SK-N-SH (cell line): ENCODE data around the gene UNC13D. TPM values are rescaled to one million over a fixed set of nuclear protein-coding genes. Genes with fewer than 3 reads are reported as not detected.

Experiments used
- CTCF ChIA-PET: fragments of 300-600, 350-600 bp; formaldehyde crosslinking; extraction: SDS; loops from one replicate; lab custom pipeline; 2021; lab: Yijun Ruan, JAX
- POLR2A ChIA-PET: fragments of 350-600 bp; sonication (Branson Sonifier 250); formaldehyde crosslinking; extraction: SDS; loops from one replicate; lab custom pipeline; 2020; ENCODE audit warnings: antibody characterized with exemption, inconsistent platforms; lab: Yijun Ruan, JAX
- DNase-seq: peaks from one replicate; pipeline ENCODE4 v3.0.0; 2012
- H2AFZ ChIP-seq: fragments of 200-600 bp; sonication (generic); 2 replicates; pipeline ENCODE4 v1.8.1; 2016; ENCODE audit warnings: antibody characterized with exemption, mild to moderate bottlenecking, low read depth
- H3F3A ChIP-seq: fragments of 200-600 bp; sonication (generic); replicated peaks from 2 replicates; pipeline ENCODE3; 2016; ENCODE audit warnings: antibody characterized with exemption, mild to moderate bottlenecking; ENCODE audit not compliant: insufficient read depth
- H3K27ac ChIP-seq, 2 experiments: fragments of 200-500 bp in 1 of 2; fragments of 200-600 bp in 1 of 2; sonication (Bioruptor generic) in 1 of 2; sonication (generic), shearing (Covaris generic) in 1 of 2; 2 replicates each; pipeline versions ENCODE4 v1.5.1 to v1.6.1; 2014 to 2016; ENCODE audit warnings: low read depth in 2 of 2, inconsistent platforms in 1 of 2, low read length in 1 of 2, mild to moderate bottlenecking in 1 of 2, mixed read lengths in 1 of 2
- H3K27me3 ChIP-seq: fragments of 200-600 bp; sonication (generic), shearing (Covaris generic); 2 replicates; pipeline ENCODE4 v1.6.1; 2016; ENCODE audit warnings: mixed run types; ENCODE audit not compliant: insufficient read depth
- H3K36me3 ChIP-seq, 2 experiments: fragments of 200-500 bp in 1 of 2; fragments of 200-600 bp in 1 of 2; sonication (Bioruptor generic) in 1 of 2; sonication (generic) in 1 of 2; replicated peaks in 1 of 2; 2 replicates each; pipeline versions ENCODE3 to v1.5.1; 2014 to 2016; ENCODE audit warnings: low read length in 1 of 2, mild to moderate bottlenecking in 1 of 2; ENCODE audit not compliant: insufficient read depth in 2 of 2, control insufficient read depth in 1 of 2
- H3K4me1 ChIP-seq, 2 experiments: fragments of 200-500 bp in 1 of 2; fragments of 200-600 bp in 1 of 2; sonication (Bioruptor generic) in 1 of 2; sonication (generic), shearing (Covaris generic) in 1 of 2; 2 replicates each; pipeline versions ENCODE4 v1.5.1 to v1.6.1; 2014 to 2016; ENCODE audit warnings: low read depth in 1 of 2, low read length in 1 of 2, mixed run types in 1 of 2; ENCODE audit not compliant: insufficient read depth in 2 of 2, control insufficient read depth in 1 of 2
- H3K4me2 ChIP-seq: fragments of 200-600 bp; sonication (generic), shearing (Covaris generic); 2 replicates; pipeline ENCODE4 v1.6.1; 2017; ENCODE audit warnings: mixed run types
- H3K4me3 ChIP-seq, 2 experiments: fragments of 200-500 bp in 1 of 2; fragments of 200-600 bp in 1 of 2; sonication (Bioruptor generic) in 1 of 2; sonication (generic), shearing (Covaris generic) in 1 of 2; 2 replicates each; pipeline versions ENCODE4 v1.5.1 to v1.8.1; 2014 to 2016; ENCODE audit warnings: low read depth in 2 of 2, inconsistent platforms in 1 of 2, low read length in 1 of 2, mild to moderate bottlenecking in 1 of 2, mixed read lengths in 1 of 2, moderate library complexity in 1 of 2
- H3K79me2 ChIP-seq: fragments of 200-600 bp; sonication (generic); 2 replicates; pipeline ENCODE4 v1.8.1; 2017; ENCODE audit warnings: mild to moderate bottlenecking; ENCODE audit not compliant: insufficient read depth
- H3K9ac ChIP-seq: fragments of 200-600 bp; sonication (generic); 2 replicates; pipeline ENCODE4 v1.6.1; 2017; ENCODE audit warnings: mixed run types
- H3K9me2 ChIP-seq: fragments of 200-600 bp; sonication (generic); 2 replicates; pipeline ENCODE4 v1.6.1; 2017; ENCODE audit warnings: mixed run types
- H3K9me3 ChIP-seq: fragments of 200-600 bp; sonication (generic); 2 replicates; pipeline ENCODE4 v1.6.1; 2017; ENCODE audit warnings: mixed run types, mild to moderate bottlenecking, moderate library complexity
- H4K20me1 ChIP-seq: fragments of 200-600 bp; sonication (generic); 2 replicates; pipeline ENCODE4 v1.6.1; 2017; ENCODE audit warnings: mild to moderate bottlenecking, mixed run types; ENCODE audit not compliant: insufficient read depth
- CHD2 ChIP-seq: fragments of 150-350 bp; IDR thresholded peaks from 2 replicates; pipeline ENCODE4 v1.6.1; 2018; ENCODE audit warnings: low read length; ENCODE audit not compliant: partially characterized antibody
- ELF1 ChIP-seq: IDR thresholded peaks from 2 replicates; pipeline ENCODE4 v1.4.0; 2012
- EP300 ChIP-seq, 2 experiments: IDR thresholded peaks; 2 replicates each; pipeline versions ENCODE4 v1.4.0 to v1.6.1; 2012; ENCODE audit warnings: borderline replicate concordance in 1 of 2, low read depth in 1 of 2, low read length in 1 of 2
- EZH2phosphoT487 ChIP-seq: fragments of 200-600 bp; sonication (generic); IDR thresholded peaks from 2 replicates; pipeline ENCODE4 v1.6.1; 2017; ENCODE audit warnings: low read depth, mixed run types, mild to moderate bottlenecking, antibody characterized with exemption, moderate library complexity, borderline replicate concordance
- FOSL2 ChIP-seq: IDR thresholded peaks from 2 replicates; pipeline ENCODE4 v1.4.0; 2012; ENCODE audit warnings: low read depth, mild to moderate bottlenecking, moderate library complexity, borderline replicate concordance
- FOXJ3 ChIP-seq: sonication (generic); formaldehyde crosslinking; IDR thresholded peaks from 2 replicates; pipeline ENCODE4 v1.5.1; 2020; ENCODE audit warnings: mild to moderate bottlenecking, missing genetic modification reagents
- FOXM1 ChIP-seq: IDR thresholded peaks from 2 replicates; pipeline ENCODE4 v1.4.0; 2012; ENCODE audit warnings: low read depth, mild to moderate bottlenecking
- GATA2 ChIP-seq: sonication (generic); formaldehyde crosslinking; IDR thresholded peaks from 2 replicates; pipeline ENCODE4 v1.5.0; 2020; ENCODE audit warnings: mild to moderate bottlenecking, missing genetic modification reagents
- MXI1 ChIP-seq: IDR thresholded peaks from 2 replicates; pipeline ENCODE4 v1.6.1; 2012; ENCODE audit warnings: mild to moderate bottlenecking, low read depth, low read length, improper control_type of control experiment
- NFIC ChIP-seq: IDR thresholded peaks from 2 replicates; pipeline ENCODE4 v1.4.0; 2012; ENCODE audit warnings: borderline replicate concordance
- RAD21 ChIP-seq: IDR thresholded peaks from 2 replicates; pipeline ENCODE4 v1.6.1; 2012; ENCODE audit warnings: mild to moderate bottlenecking, low read length
- RCOR1 ChIP-seq: fragments of 150-350 bp; IDR thresholded peaks from 2 replicates; pipeline ENCODE4 v1.6.1; 2017; ENCODE audit warnings: antibody characterized with exemption, low read length
- SIN3A ChIP-seq: IDR thresholded peaks from 2 replicates; pipeline ENCODE4 v1.6.1; 2012; ENCODE audit warnings: low read depth, mild to moderate bottlenecking, low read length, moderate library complexity, borderline replicate concordance
- SMC3 ChIP-seq: IDR thresholded peaks from 2 replicates; pipeline ENCODE4 v1.6.1; 2012; ENCODE audit warnings: low read depth, low read length, improper control_type of control experiment
- TCF12 ChIP-seq: IDR thresholded peaks from 2 replicates; pipeline ENCODE4 v1.4.0; 2012
- WGBS: methylation state at CpG from one replicate; pipeline ENCODE4 v1.1.6; 2017; ENCODE audit warnings: low lambda C conversion rate; 5-methylcytosine and 5-hydroxymethylcytosine counted together
- polyA plus RNA-seq, 3 experiments: library from polyadenylated mRNA; depleted of rRNA; stranded (reverse); fragments of >200 nt; gene quantifications; 2 replicates each; pipeline ENCODE4 v1.2.3, GENCODE V29; 2012
- TF ChIP-seq, protein P1 (sequence below): IDR thresholded peaks from 2 replicates; pipeline ENCODE4; 2012
- TF ChIP-seq, protein P2 (sequence below): IDR thresholded peaks from 2 replicates; pipeline ENCODE4 v1.4.0; 2012; ENCODE audit warnings: low read depth, borderline replicate concordance
- TF ChIP-seq, protein P3 (sequence below): fragments of 150-350 bp; IDR thresholded peaks from 2 replicates; pipeline ENCODE4 v1.6.1; 2016; ENCODE audit warnings: mild to moderate bottlenecking, low read depth, low read length
- TF ChIP-seq, protein P4 (sequence below): fragments of 150-350 bp; IDR thresholded peaks from 2 replicates; pipeline ENCODE4 v1.6.1; 2017; ENCODE audit warnings: antibody characterized with exemption, low read length, low read depth, borderline replicate concordance

The UNC13D gene
- polyA plus RNA-seq, 1 of the 3 experiments (the other 2 are of a cell fraction): 0.99 TPM

DNA sequence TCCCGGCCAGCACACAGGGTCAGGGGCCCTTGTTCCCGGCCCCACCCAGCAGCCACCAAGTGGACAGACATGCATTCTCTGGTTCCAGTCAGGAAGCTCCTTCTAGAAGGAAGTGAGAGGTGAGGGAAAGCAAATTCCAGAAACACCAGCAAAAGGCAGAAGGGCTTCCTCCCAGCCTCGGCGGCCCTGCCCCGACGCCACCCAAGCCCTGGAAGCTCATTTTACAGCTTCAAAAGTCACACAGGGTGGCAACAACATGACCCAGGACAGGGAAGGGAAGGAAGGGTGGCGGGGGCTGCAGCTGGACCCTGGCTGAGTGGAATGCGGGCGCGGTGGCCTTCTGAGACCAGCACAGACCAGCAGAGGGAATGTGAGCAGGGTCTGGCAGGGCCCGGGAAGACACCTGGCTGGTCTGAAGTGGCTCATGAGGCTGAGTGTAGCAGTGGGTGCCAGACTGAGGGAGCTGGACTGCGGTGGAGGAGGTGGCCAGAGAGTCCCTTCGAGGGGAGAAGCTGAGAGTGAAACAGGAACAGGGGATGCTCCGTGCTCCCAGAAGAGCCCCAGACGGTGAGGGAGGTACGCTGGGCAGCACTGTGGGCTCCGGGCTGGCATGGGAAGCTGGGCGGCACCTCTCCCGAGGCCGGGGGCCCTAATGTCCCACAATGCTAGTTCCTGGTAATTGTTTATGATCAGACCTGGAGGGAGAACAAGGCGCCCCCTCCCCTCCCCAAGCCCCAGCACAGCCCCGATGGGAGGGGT, 1.9 kb upstream of the UNC13D start (continued):
- TF ChIP-seq, protein P1, sequence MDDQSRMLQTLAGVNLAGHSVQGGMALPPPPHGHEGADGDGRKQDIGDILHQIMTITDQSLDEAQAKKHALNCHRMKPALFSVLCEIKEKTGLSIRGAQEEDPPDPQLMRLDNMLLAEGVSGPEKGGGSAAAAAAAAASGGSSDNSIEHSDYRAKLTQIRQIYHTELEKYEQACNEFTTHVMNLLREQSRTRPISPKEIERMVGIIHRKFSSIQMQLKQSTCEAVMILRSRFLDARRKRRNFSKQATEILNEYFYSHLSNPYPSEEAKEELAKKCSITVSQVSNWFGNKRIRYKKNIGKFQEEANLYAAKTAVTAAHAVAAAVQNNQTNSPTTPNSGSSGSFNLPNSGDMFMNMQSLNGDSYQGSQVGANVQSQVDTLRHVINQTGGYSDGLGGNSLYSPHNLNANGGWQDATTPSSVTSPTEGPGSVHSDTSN: no peak
- TF ChIP-seq ELF1: no peak
- TF ChIP-seq EZH2phosphoT487: no peak
- no peak for TF ChIP-seq FOXM1
- no peak for TF ChIP-seq NFIC
- no peak for TF ChIP-seq FOXJ3 (CRISPR knock-in tag)
- TF ChIP-seq SIN3A: no peak
- TF ChIP-seq, protein P2, sequence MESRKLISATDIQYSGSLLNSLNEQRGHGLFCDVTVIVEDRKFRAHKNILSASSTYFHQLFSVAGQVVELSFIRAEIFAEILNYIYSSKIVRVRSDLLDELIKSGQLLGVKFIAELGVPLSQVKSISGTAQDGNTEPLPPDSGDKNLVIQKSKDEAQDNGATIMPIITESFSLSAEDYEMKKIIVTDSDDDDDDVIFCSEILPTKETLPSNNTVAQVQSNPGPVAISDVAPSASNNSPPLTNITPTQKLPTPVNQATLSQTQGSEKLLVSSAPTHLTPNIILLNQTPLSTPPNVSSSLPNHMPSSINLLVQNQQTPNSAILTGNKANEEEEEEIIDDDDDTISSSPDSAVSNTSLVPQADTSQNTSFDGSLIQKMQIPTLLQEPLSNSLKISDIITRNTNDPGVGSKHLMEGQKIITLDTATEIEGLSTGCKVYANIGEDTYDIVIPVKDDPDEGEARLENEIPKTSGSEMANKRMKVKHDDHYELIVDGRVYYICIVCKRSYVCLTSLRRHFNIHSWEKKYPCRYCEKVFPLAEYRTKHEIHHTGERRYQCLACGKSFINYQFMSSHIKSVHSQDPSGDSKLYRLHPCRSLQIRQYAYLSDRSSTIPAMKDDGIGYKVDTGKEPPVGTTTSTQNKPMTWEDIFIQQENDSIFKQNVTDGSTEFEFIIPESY: no peak
- TF ChIP-seq RCOR1: no peak
- no peak for TF ChIP-seq EP300 (IDR thresholded peaks at IDR 0.05; ENCODE audit: borderline replicate concordance in 1 of 2, low read depth in 1 of 2, low read length in 1 of 2)
- TF ChIP-seq, all 33 proteins: peak for 0

DNA sequence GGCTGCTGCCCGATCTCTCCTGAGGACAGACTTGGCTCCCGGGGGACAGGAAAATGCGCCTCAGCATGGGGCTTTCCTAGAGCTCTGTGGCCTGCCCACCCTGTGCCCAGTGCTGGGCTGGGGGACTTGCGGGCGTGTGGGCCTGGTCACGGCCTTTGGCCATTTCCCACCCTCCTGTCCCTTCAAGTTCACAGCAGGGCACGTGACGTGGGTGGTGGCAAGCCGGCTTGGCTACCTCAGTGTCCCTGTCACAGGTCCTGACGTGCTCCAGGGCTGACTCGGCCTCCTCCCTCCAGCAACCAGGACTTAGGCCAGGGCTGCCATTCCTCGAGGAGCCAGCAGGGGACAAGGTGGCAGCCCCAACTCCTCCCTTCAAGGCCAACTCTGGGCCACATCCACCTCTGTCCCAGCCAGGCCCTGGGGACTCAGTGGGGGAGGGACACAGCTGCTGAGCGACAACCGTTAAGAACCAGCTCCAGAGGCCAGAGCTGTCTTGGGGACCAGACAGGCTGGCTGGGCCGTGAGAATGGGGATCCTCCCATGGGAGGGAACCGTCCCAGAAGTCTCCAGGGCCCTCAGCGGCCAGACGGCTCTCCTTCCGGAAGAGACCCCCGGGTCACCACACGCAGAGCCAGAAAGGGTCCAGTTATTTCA, 981 bp upstream of the UNC13D start:
- H3F3A ChIP-seq: no peaks in the 10 kb centered on the region
- DNase-seq: peak; percentile 93
- no peak overlapping the region for H3K4me2 ChIP-seq
- no peaks in the 10 kb centered on the region for H3K9me2 ChIP-seq
- peak overlapping the region in 1 of 2 experiments; percentile 93; a peak in 2 of 4 replicates for H3K27ac ChIP-seq
- peaks cover 4 to 34% of the 10 kb centered on the region in 2 experiments; a peak in 3 of 4 replicates for H3K4me1 ChIP-seq
- H3K4me3 ChIP-seq: no peak overlapping the region
- H2AFZ ChIP-seq: no peak overlapping the region
- ChIA-PET CTCF (interaction anchor here (0.6 to 16.1 kb wide), 33 partner anchors 11 to 836 kb away, joined by 3 to 326 read pairs (median 4); partner anchors contain the start of genes GALK1, TRIM47, TRIM65 and UNK), POLR2A (interaction anchor here (1.4 to 4.8 kb wide), 8 partner anchors 10 to 67 kb away, joined by 3 to 38 read pairs (median 10); partner anchors contain the start of genes UNK and WBP2)
- H3K79me2 ChIP-seq: no peaks in the 10 kb centered on the region
- no peaks in the 10 kb centered on the region for H3K9me3 ChIP-seq
- no peaks in the 10 kb centered on the region for H4K20me1 ChIP-seq
- 74% methylated on average over 19 of the region's 21 CpGs for WGBS
- no peak overlapping the region for H3K9ac ChIP-seq
- H3K27me3 ChIP-seq: no peaks in the 10 kb centered on the region
- peaks cover 14 to 44% of the 10 kb centered on the region in 2 experiments for H3K36me3 ChIP-seq
- TF ChIP-seq MXI1 (no peak; the same call in none of the 2 replicates), CHD2 (peak; percentile 48), NFIC (no peak), TCF12 (no peak), GATA2 (CRISPR knock-in tag) (no peak), RAD21 (peak; percentile 44), EP300 (IDR thresholded peaks at IDR 0.05; ENCODE audit: borderline replicate concordance in 1 of 2, low read depth in 1 of 2, low read length in 1 of 2) (peak in 1 of 2 experiments; percentile 55; a peak in 1 of 4 replicates), FOSL2 (no peak), ELF1 (no peak), FOXJ3 (CRISPR knock-in tag) (no peak), SMC3 (peak; percentile 28; the same call in 1 of the 2 replicates)
- TF ChIP-seq, protein P3, sequence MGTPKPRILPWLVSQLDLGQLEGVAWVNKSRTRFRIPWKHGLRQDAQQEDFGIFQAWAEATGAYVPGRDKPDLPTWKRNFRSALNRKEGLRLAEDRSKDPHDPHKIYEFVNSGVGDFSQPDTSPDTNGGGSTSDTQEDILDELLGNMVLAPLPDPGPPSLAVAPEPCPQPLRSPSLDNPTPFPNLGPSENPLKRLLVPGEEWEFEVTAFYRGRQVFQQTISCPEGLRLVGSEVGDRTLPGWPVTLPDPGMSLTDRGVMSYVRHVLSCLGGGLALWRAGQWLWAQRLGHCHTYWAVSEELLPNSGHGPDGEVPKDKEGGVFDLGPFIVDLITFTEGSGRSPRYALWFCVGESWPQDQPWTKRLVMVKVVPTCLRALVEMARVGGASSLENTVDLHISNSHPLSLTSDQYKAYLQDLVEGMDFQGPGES: no peak
- TF ChIP-seq, protein P2: no peak
- TF ChIP-seq, protein P4, sequence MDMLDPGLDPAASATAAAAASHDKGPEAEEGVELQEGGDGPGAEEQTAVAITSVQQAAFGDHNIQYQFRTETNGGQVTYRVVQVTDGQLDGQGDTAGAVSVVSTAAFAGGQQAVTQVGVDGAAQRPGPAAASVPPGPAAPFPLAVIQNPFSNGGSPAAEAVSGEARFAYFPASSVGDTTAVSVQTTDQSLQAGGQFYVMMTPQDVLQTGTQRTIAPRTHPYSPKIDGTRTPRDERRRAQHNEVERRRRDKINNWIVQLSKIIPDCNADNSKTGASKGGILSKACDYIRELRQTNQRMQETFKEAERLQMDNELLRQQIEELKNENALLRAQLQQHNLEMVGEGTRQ: no peak
